ENCODE data around the gene CFL2.

- TF ChIP-seq CTCF (IDR thresholded peaks at IDR 0.05) = no peak
- no peak for TF ChIP-seq POLR2A (IDR thresholded peaks at IDR 0.05)
- TF ChIP-seq EP300 (IDR thresholded peaks at IDR 0.05) = no peak
Observed at GRCh38 chr14:34665785-34666435, 48.5 kb downstream of the CFL2 start.

All from ovary (tissue), 3 donors.